Measurements from ENCODE around the gene MAPK8. TPM values are rescaled to one million over a fixed set of nuclear protein-coding genes. Genes with fewer than 3 reads are reported as not detected.

Gene MAPK8
- total RNA-seq, 2 donors from 2014 or later, result 34.0 to 35.8 TPM

Other genes with a start within 250 kb of the MAPK8 start
- under 1 TPM in 1 of 2 donors, not detected in 1; 0.17 TPM for gene FRMPD2, start 32.0 kb upstream of the MAPK8 start, total RNA-seq

All from T-helper 17 cell (primary cell).